Neutrophil (primary cell): ENCODE data around the gene GMDS.

ENCODE experiments used
- H3K27ac ChIP-seq: fragments of 200-600 bp; sonication (generic); 2 replicates; pipeline ENCODE4 v1.5.1; 2016; ENCODE audit warnings: mild to moderate bottlenecking, moderate library complexity
- H3K27me3 ChIP-seq: fragments of 200-600 bp; sonication (generic); 2 replicates; pipeline ENCODE4 v1.6.0; 2016; ENCODE audit warnings: mild to moderate bottlenecking
- H3K36me3 ChIP-seq: fragments of 200-600 bp; sonication (generic); 2 replicates; pipeline ENCODE4 v1.5.1; 2017
- H3K4me1 ChIP-seq, 2 experiments: fragments of 200-600 bp in 1 of 2; sonication (generic) in 1 of 2; 1 replicate in 1 of 2; 2 replicates in 1 of 2; pipeline versions ENCODE4 v1.5.1 to v1.6.1; 2013 to 2016; ENCODE audit warnings: low read depth in 1 of 2, low read length in 1 of 2, mild to moderate bottlenecking in 1 of 2, moderate library complexity in 1 of 2; ENCODE audit not compliant: control insufficient read depth in 1 of 2, insufficient read depth in 1 of 2
- H3K4me3 ChIP-seq, 2 experiments: fragments of 200-600 bp in 1 of 2; sonication (generic) in 1 of 2; 1 replicate in 1 of 2; 2 replicates in 1 of 2; pipeline ENCODE4 v1.5.1; 2013 to 2016; ENCODE audit warnings: low read depth in 1 of 2, low read length in 1 of 2, mild to moderate bottlenecking in 1 of 2, moderate library complexity in 1 of 2
- H3K9me3 ChIP-seq: fragments of 200-600 bp; sonication (generic); 2 replicates; pipeline ENCODE4 v1.5.1; 2016
- CTCF ChIP-seq: fragments of 200-600 bp; sonication (generic); IDR thresholded peaks from 2 replicates; pipeline ENCODE4 v1.5.1; 2016; ENCODE audit warnings: antibody characterized with exemption

Gene GMDS

DNA sequence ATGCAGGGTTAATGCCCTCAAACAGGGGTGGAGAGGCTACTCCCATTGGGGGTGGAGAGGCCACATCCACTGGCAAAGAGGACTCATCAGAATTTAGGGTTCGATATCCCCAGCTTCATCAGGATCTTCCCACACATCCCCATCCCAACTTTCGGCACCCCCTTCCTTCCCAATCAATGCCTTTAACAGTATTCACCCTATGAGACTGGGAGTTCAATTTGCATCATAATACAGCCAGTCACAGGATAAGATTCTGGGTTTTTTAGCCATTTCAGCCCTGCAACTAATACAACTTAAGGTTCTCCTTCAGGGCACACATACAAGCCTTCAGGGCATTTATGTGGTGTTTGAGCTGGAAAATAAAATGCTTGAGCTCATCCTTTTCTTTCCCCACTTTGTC is 80.9 kb downstream of the GMDS start:
- Histone ChIP-seq H3K27ac (no peak overlapping the region), H3K9me3 (no peaks in the 10 kb centered on the region), H3K4me3 (no peak overlapping the region), H3K27me3 (no peaks in the 10 kb centered on the region), H3K4me1 (no peaks in the 10 kb centered on the region), H3K36me3 (no peaks in the 10 kb centered on the region)
- TF ChIP-seq CTCF, result no peak

DNA sequence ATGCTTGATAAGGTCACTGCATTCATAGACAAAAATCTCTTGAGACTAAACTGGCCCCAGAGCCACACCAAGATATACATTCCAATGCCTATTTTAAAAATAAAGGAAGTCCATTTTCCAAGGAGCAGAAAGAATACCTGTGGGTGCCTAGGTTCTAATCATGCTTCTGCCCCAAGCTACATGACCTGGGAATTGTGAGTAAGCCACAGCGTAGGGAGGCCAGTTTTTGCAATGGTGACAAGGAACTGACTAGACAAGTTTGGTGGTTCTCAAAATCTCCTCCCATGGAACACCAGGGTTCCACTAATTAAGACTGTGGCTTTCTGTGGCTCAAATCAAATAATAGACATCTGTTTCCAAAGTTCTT is 83.3 kb downstream of the GMDS start:
- H3K27me3 ChIP-seq, result no peaks in the 10 kb centered on the region
- H3K4me3 ChIP-seq, result no peak overlapping the region
- no peaks in the 10 kb centered on the region for H3K9me3 ChIP-seq
- no peak for TF ChIP-seq CTCF
- H3K4me1 ChIP-seq, result peaks cover 9 to 11% of the 10 kb centered on the region in 2 experiments
- no peaks in the 10 kb centered on the region for H3K36me3 ChIP-seq
- H3K27ac ChIP-seq, result no peak overlapping the region

DNA sequence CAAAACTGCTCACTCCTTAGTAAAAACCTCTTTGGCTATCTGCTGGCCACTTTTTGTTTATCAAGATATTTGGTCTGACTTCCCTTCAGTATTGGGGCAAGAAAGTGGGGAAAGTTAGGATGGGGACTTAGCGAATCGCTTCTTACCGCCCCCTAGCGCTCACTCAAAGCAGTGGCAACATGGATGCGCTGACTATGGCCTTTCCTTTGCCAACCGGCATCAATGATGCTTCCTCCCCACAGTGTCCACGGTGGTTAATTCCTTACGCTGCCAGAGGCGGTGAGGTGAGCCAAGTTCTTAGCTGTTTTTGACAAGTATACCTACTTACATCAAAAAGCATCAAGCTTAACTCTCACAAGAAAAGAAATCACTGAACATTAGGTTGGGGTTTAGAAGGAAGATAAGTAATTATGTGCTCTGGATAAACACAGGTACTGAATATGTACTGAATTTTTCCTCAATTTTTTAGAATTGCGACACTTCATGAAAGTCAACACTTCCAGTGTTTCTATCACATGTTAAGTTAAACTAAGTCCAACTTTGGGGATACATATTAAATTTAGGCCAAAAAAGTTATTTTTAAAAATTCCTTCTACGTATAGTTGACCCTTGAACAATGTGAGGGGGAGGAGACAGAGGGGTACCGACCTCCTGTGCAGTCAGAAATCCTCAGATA is 86.7 kb downstream of the GMDS start:
- peaks cover 10 to 14% of the 10 kb centered on the region in 2 experiments for H3K4me1 ChIP-seq

DNA sequence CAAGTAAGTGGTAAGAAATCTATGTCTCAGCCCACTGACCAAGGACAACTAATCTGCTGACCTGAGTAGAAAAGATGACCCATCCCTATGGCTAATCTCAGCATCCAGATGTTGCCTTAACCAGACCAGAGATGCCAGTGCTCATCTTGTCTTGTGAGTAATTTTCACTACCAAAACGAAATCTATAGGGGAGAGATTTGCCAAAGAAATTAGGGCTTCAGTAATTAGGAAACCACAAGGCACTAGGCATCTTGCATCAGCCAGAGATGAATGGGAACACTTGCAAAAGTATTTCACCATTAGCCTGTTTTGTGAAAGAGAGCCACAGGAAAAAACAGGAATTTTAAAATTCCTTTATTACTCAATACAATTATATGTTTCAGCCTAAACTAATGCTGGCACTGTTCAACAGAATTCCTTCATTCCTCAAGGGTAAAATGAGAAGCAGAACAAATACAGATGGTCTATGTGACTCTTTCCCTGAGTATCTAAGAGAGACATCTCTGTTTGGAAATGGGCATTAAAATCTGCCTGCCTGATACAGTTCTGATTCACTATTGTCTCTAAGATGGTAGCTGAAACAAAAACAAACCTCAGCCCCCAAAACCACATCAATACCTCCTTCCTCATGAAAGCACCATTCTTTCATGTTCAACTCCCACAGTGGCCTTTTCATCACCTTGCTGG is 87.8 kb downstream of the GMDS start:
- H3K27me3 ChIP-seq, result no peaks in the 10 kb centered on the region
- no peaks in the 10 kb centered on the region for H3K36me3 ChIP-seq
- H3K9me3 ChIP-seq, result no peaks in the 10 kb centered on the region
- no peak overlapping the region for H3K4me3 ChIP-seq
- peaks cover 10 to 14% of the 10 kb centered on the region in 2 experiments for H3K4me1 ChIP-seq
- no peak for TF ChIP-seq CTCF
- no peak overlapping the region for H3K27ac ChIP-seq

More for the DNA sequence above, 86.7 kb downstream of the GMDS start:
- Histone ChIP-seq H3K9me3 (no peaks in the 10 kb centered on the region), H3K4me3 (no peak overlapping the region), H3K27me3 (no peaks in the 10 kb centered on the region), H3K27ac (no peak overlapping the region), H3K36me3 (no peaks in the 10 kb centered on the region)
- no peak for TF ChIP-seq CTCF

DNA sequence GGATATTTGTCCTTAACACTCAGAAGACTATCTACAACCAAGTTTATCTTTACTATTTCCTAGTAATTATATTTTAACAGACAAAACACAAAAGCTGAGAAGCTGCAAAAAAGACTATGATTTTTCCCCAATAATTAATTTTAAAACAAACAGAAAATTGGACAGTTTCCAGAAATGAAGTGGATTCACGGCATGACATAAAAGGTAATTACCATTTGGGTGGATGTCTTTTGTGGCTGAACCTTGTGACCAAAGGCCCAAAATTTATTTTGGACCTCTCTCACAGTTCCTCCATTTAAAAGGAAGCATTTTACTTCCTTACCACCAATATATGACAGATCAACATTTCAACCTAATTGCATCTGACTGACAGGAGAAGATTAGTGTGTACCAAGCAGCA is 90.2 kb downstream of the GMDS start:
- H3K27me3 ChIP-seq, result no peaks in the 10 kb centered on the region
- H3K36me3 ChIP-seq, result no peaks in the 10 kb centered on the region
- no peak overlapping the region for H3K4me3 ChIP-seq
- peaks cover 10 to 14% of the 10 kb centered on the region in 2 experiments for H3K4me1 ChIP-seq
- no peaks in the 10 kb centered on the region for H3K9me3 ChIP-seq
- H3K27ac ChIP-seq, result no peak overlapping the region
- no peak for TF ChIP-seq CTCF
